HG02884 (cell line): ENCODE results near the gene TDRD12.
"Not testable (repeated sequence)": the region's sequence is repeated elsewhere in the genome, so short reads cannot be mapped to it uniquely, and the experiment has no call there.

Source experiments
- ATAC-seq: cut with Tn5 transposase; IDR thresholded peaks from one replicate; pipeline ENCODE4 v1.9.1; 2021; ENCODE audit warnings: mild to moderate bottlenecking, moderate library complexity; ENCODE audit not compliant: unreplicated experiment

Gene TDRD12

GRCh38 chr19:32863841-32864240, 144.3 kb downstream of the TDRD12 start:
- ATAC-seq, result no peak

GRCh38 chr19:32864318-32865007, 144.9 kb downstream of the TDRD12 start:
- no peak for ATAC-seq

- ATAC-seq, result no peak
Observed at GRCh38 chr19:32865326-32865725, 145.8 kb downstream of the TDRD12 start.

- no peak for ATAC-seq
Observed at GRCh38 chr19:32866061-32866460, 146.5 kb downstream of the TDRD12 start.

GRCh38 chr19:32866564-32867265, 147.1 kb downstream of the TDRD12 start:
- no peak for ATAC-seq

GRCh38 chr19:32867436-32867835, 147.9 kb downstream of the TDRD12 start:
- not testable (repeated sequence) for ATAC-seq

GRCh38 chr19:32868206-32868950, 148.8 kb downstream of the TDRD12 start:
- no peak for ATAC-seq

GRCh38 chr19:32869369-32869965, 149.9 kb downstream of the TDRD12 start, which contains the start of gene SLC7A9:
Gene SLC7A9 (minus strand): TSS chr19:32869767. CDS start chr19:32868534, 1,233 bp downstream.
- ATAC-seq, result no peak

GRCh38 chr19:32869966-32870573, 150.5 kb downstream of the TDRD12 start:
- ATAC-seq, result no peak

GRCh38 chr19:32870981-32871451, 151.4 kb downstream of the TDRD12 start:
- ATAC-seq, result no peak

GRCh38 chr19:32872391-32872790, 152.8 kb downstream of the TDRD12 start:
- no peak for ATAC-seq

GRCh38 chr19:32873247-32873959, 153.8 kb downstream of the TDRD12 start:
- ATAC-seq, result no peak

- no peak for ATAC-seq
Observed at GRCh38 chr19:32874605-32875004, 155.0 kb downstream of the TDRD12 start.

GRCh38 chr19:32875428-32875827, 155.9 kb downstream of the TDRD12 start:
- ATAC-seq, result no peak

- ATAC-seq, result no peak
Observed at GRCh38 chr19:32876236-32876918, 156.8 kb downstream of the TDRD12 start.

- no peak for ATAC-seq
Observed at GRCh38 chr19:32876919-32877285, 157.3 kb downstream of the TDRD12 start.
